K562 (cell line): ENCODE measurements around the gene CAPS. TPM values are rescaled to one million over a fixed set of nuclear protein-coding genes. Genes with fewer than 3 reads are reported as not detected.

ENCODE experiments used
- ATAC-seq: fragments of 200-7000 bp; cut with Tn5 transposase; 3 replicates; pipeline ENCODE4 v1.9.1; 2020; ENCODE audit warnings: moderate library complexity
- BruUV-seq: library from RNA; stranded (reverse); fragments of 400-500 nt; replicated peaks from 2 replicates; lab custom pipeline; 2021; lab: Mats Ljungman, UMichigan
- CTCF ChIA-PET: fragments of 300-600 bp; formaldehyde crosslinking; extraction: SDS; loops from one replicate; lab custom pipeline; 2021; ENCODE audit warnings: low intra/inter-chr PET ratio; lab: Yijun Ruan, JAX
- POLR2A ChIA-PET: fragments of 300-600, 350-650 bp; sonication (Branson Sonifier 250); formaldehyde crosslinking; extraction: SDS; loops from one replicate; lab custom pipeline; 2021; ENCODE audit warnings: antibody characterized with exemption, inconsistent platforms; lab: Yijun Ruan, JAX
- DNase-seq, 4 experiments: peaks; one replicate each; pipeline versions ENCODE4 v3.0.0 to v3.0.0-alpha.2; 2011 to 2018; ENCODE audit warnings: low spot score in 3 of 4, mixed read lengths in 3 of 4; ENCODE audit errors: extremely low read depth in 1 of 4
- FAIRE-seq: peaks from 2 replicates; lab custom pipeline; 2011; peaks lifted over from hg19 to GRCh38; lab: Jason Lieb, UNC
- H2AFZ ChIP-seq: 2 replicates; pipeline ENCODE4 v1.6.0; 2011; ENCODE audit warnings: low read depth, low read length, control low read depth, inconsistent platforms
- H3K27ac ChIP-seq: fragments of 200-600 bp; 3 replicates; pipeline ENCODE4 v1.8.0; 2011; ENCODE audit warnings: low read depth, mild to moderate bottlenecking, control low read depth, inconsistent platforms, low read length, moderate library complexity, mixed read lengths; ENCODE audit errors: extremely low read depth
- H3K27me3 ChIP-seq, 2 experiments: fragments of 300-600 bp in 1 of 2; 2 replicates in 1 of 2; 3 replicates in 1 of 2; pipeline versions ENCODE4 v1.6.0 to v1.8.0; 2011; ENCODE audit warnings: inconsistent platforms in 2 of 2, low read length in 2 of 2, mild to moderate bottlenecking in 1 of 2, mixed read lengths in 1 of 2, moderate library complexity in 1 of 2; ENCODE audit not compliant: control insufficient read depth in 2 of 2, insufficient read depth in 2 of 2
- H3K36me3 ChIP-seq: fragments of 300-600 bp; 3 replicates; pipeline ENCODE4 v1.8.0; 2011; ENCODE audit warnings: mild to moderate bottlenecking, low read length, inconsistent platforms; ENCODE audit not compliant: control insufficient read depth, insufficient read depth
- H3K4me1 ChIP-seq, 2 experiments: fragments of 200-600 bp in 1 of 2; replicated peaks in 1 of 2; 2 replicates in 1 of 2; 3 replicates in 1 of 2; pipeline versions ENCODE4 v1.5.1 to v1.8.0; 2011; ENCODE audit warnings: inconsistent platforms in 2 of 2, low read length in 2 of 2, mild to moderate bottlenecking in 1 of 2, mixed read lengths in 1 of 2, moderate library complexity in 1 of 2; ENCODE audit not compliant: control insufficient read depth in 2 of 2, insufficient read depth in 2 of 2
- H3K4me2 ChIP-seq: 2 replicates; pipeline ENCODE4 v1.6.1; 2011; ENCODE audit warnings: low read length, control low read depth, inconsistent platforms, mixed read lengths; ENCODE audit not compliant: insufficient read depth
- H3K4me3 ChIP-seq: fragments of 200-600 bp; sonication (generic), shearing (Covaris generic); 2 replicates; pipeline ENCODE4 v1.5.1; 2016; ENCODE audit warnings: control low read depth, inconsistent platforms
- H3K79me2 ChIP-seq: fragments of 200-600 bp; 3 replicates; pipeline ENCODE4 v1.8.0; 2011; ENCODE audit warnings: low read length, inconsistent platforms; ENCODE audit not compliant: control insufficient read depth, insufficient read depth
- H3K9ac ChIP-seq, 2 experiments: 2 replicates each; pipeline versions ENCODE4 v1.6.0 to v1.6.1; 2011; ENCODE audit warnings: low read depth in 2 of 2, low read length in 2 of 2, control low read depth in 1 of 2, inconsistent platforms in 1 of 2, mild to moderate bottlenecking in 1 of 2, mixed read lengths in 1 of 2; ENCODE audit not compliant: insufficient read depth in 1 of 2
- H3K9me1 ChIP-seq: one replicate; pipeline ENCODE4 v1.6.0; 2011; ENCODE audit warnings: inconsistent platforms, mild to moderate bottlenecking, low read length, moderate library complexity; ENCODE audit not compliant: control insufficient read depth, insufficient read depth
- H3K9me3 ChIP-seq: replicated peaks from 2 replicates; pipeline ENCODE4 v1.5.1; 2011; ENCODE audit warnings: low read depth, low read length, inconsistent platforms; ENCODE audit not compliant: control insufficient read depth, insufficient read depth
- H4K20me1 ChIP-seq: replicated peaks from 2 replicates; pipeline ENCODE4 v1.6.1; 2011; ENCODE audit warnings: low read length, inconsistent platforms, mixed read lengths; ENCODE audit not compliant: control insufficient read depth, insufficient read depth
- BRF2 ChIP-seq: IDR thresholded peaks from 3 replicates; pipeline ENCODE4 v1.6.1; 2011; ENCODE audit warnings: borderline replicate concordance, mild to moderate bottlenecking; ENCODE audit not compliant: insufficient read length, insufficient read depth
- C11orf30 ChIP-seq: fragments of 450-650 bp; IDR thresholded peaks from 2 replicates; pipeline ENCODE4 v1.6.1; 2016; ENCODE audit warnings: low read depth, mild to moderate bottlenecking
- CTBP1 ChIP-seq: fragments of 450-650 bp; IDR thresholded peaks from 2 replicates; pipeline ENCODE4 v1.6.1; 2016; ENCODE audit warnings: borderline replicate concordance
- DLX4 ChIP-seq: fragments of 250-450 bp; sonication (Bioruptor Pico); IDR thresholded peaks from 2 replicates; pipeline ENCODE4 v1.6.1; 2021; ENCODE audit warnings: mild to moderate bottlenecking
- HDGF ChIP-seq: fragments of 450-650 bp; IDR thresholded peaks from 2 replicates; pipeline ENCODE4 v1.6.1; 2016
- IRF1 ChIP-seq: sonication (generic); formaldehyde crosslinking; IDR thresholded peaks from 2 replicates; pipeline ENCODE4 v1.8.0; 2022; ENCODE audit warnings: missing genetic modification reagents, mild to moderate bottlenecking, borderline replicate concordance
- KLF13 ChIP-seq: fragments of 450-650 bp; IDR thresholded peaks from 2 replicates; pipeline ENCODE4 v1.6.1; 2016; ENCODE audit warnings: missing genetic modification characterization, low read depth, mild to moderate bottlenecking, missing compliant biosample characterization, moderate library complexity, borderline replicate concordance
- MIER1 ChIP-seq: fragments of 450-650 bp; IDR thresholded peaks from 2 replicates; pipeline ENCODE4 v1.6.1; 2016; ENCODE audit warnings: antibody characterized with exemption, mild to moderate bottlenecking, low read depth
- MXI1 ChIP-seq: IDR thresholded peaks from 2 replicates; pipeline ENCODE4 v1.6.1; 2011; ENCODE audit warnings: low read depth, mild to moderate bottlenecking, improper control_type of control experiment, low read length
- PHF8 ChIP-seq: fragments of 200-600 bp; sonication (generic); IDR thresholded peaks from 2 replicates; pipeline ENCODE4 v1.6.1; 2012; ENCODE audit warnings: mixed run types, mild to moderate bottlenecking, inconsistent platforms, low read length, moderate library complexity, borderline replicate concordance
- POLR3G ChIP-seq: IDR thresholded peaks from 2 replicates; pipeline ENCODE4 v1.6.1; 2011; ENCODE audit not compliant: insufficient read length, insufficient replicate concordance; ENCODE audit errors: extremely low read depth
- RB1 ChIP-seq: fragments of 450-650 bp; IDR thresholded peaks from 2 replicates; pipeline ENCODE4 v1.6.1; 2017; ENCODE audit warnings: low read depth, mild to moderate bottlenecking
- RBM17 ChIP-seq: fragments of 200-400 bp; formaldehyde crosslinking; IDR thresholded peaks from 2 replicates; pipeline ENCODE4 v1.6.1; 2017; ENCODE audit warnings: low read depth, mild to moderate bottlenecking, low read length, borderline replicate concordance
- STAG1 ChIP-seq: sonication (generic); formaldehyde crosslinking; IDR thresholded peaks from 2 replicates; pipeline ENCODE4 v1.5.0; 2020; ENCODE audit warnings: missing genetic modification reagents, borderline replicate concordance
- ZKSCAN3 ChIP-seq: fragments of 250-450 bp; sonication (Bioruptor Pico); IDR thresholded peaks from 2 replicates; pipeline ENCODE4 v1.4.0; 2020
- ZNF239 ChIP-seq: fragments of 250-450 bp; sonication (Bioruptor Pico); IDR thresholded peaks from 2 replicates; pipeline ENCODE4 v1.4.0; 2020; ENCODE audit warnings: mild to moderate bottlenecking
- ZNF347 ChIP-seq: fragments of 450-650 bp; formaldehyde crosslinking; IDR thresholded peaks from 2 replicates; pipeline ENCODE4 v1.4.0; 2020; ENCODE audit warnings: low read depth, mild to moderate bottlenecking, moderate library complexity
- WGBS: fragments of 100-300 bp; shearing (Covaris generic); methylation state at CpG from one replicate; pipeline ENCODE4 v1.1.6; 2016; ENCODE audit warnings: low coverage, mixed read lengths; ENCODE audit not compliant: insufficient coverage; ENCODE audit errors: missing lambda C conversion rate; 5-methylcytosine and 5-hydroxymethylcytosine counted together
- in situ Hi-C: fragments of 300-500 bp; cut with MboI; formaldehyde crosslinking; loops from 4 replicates; pipeline ENCODE4 v1.15.0; 2018; ENCODE audit warnings: inconsistent platforms, mixed read lengths
- intact Hi-C: fragments of 100-400 bp; cut with micrococcal nuclease; formaldehyde crosslinking; loops from 2 replicates; pipeline ENCODE4 v1.14.2; 2022
- polyA plus RNA-seq, 8 experiments: library from polyadenylated mRNA; depleted of rRNA in 4 of 8; stranded (reverse) in 5 of 8; unstranded in 3 of 8; fragments of >200 nt; fragmentation: Nextera tagmentation in 2 of 8; fragmentation: Illumina TruSeq in 1 of 8; extraction: Ambion mirVana in 2 of 8; extraction: Trizol in 1 of 8; gene quantifications; 2 replicates each; pipeline versions ENCODE4 v1.2.1 to v1.2.3, GENCODE V29; 2011 to 2014; ENCODE audit warnings: inconsistent platforms in 1 of 8, missing spikeins in 1 of 8
- total RNA-seq, 7 experiments: library from RNA; depleted of rRNA in 6 of 7; stranded (reverse); fragments of >200 nt in 6 of 7; fragmentation: Illumina TruSeq in 2 of 7; extraction: Trizol in 2 of 7; gene quantifications; 2 replicates each; pipeline versions ENCODE4 v1.2.1 to v1.2.3, GENCODE V29; 2011 to 2021; ENCODE audit warnings: low replicate concordance in 1 of 7

The CAPS gene
- total and polyA plus RNA-seq, 9 of the 15 experiments (the other 6 are each of a cell fraction or from before 2014, with no cell fraction given): 0.15 to 4.0 (median 0.91) TPM

GRCh38 chr19:5903624-5904351, 10.3 kb upstream of the CAPS start, which contains the start of gene NDUFA11 (continued):
- TF ChIP-seq DLX4 (CRISPR knock-in tag) (no peak), ZNF239 (CRISPR knock-in tag) (no peak), ZNF347 (CRISPR knock-in tag) (no peak)
- TF ChIP-seq, all 486 proteins: peak for 152

- Histone ChIP-seq H3K9me3 (no peaks in the 10 kb centered on the region), H3K36me3 (peaks cover 26% of the 10 kb centered on the region; the same call in 2 of the 3 replicates), H2AFZ (peak within 1 kb of the TSS; percentile 98), H4K20me1 (peaks cover 9% of the 10 kb centered on the region; the same call in 1 of the 2 replicates), H3K27ac (peak within 1 kb of the TSS; percentile 96), H3K4me3 (peak within 1 kb of the TSS; percentile 90), H3K4me2 (peak within 1 kb of the TSS; percentile 97), H3K4me1 (peaks cover 4 to 30% of the 10 kb centered on the region in 2 experiments; a peak in 4 of 5 replicates), H3K9ac (peak within 1 kb of the TSS; percentile 98 to 100), H3K79me2 (peaks cover 40% of the 10 kb centered on the region), H3K9me1 (no peaks in the 10 kb centered on the region), H3K27me3 (no peaks in the 10 kb centered on the region)
- intact Hi-C loops (loop anchor here (2.0 kb wide), 1 partner anchor 74 kb away; the partner anchor contains the start of gene RANBP3), in situ Hi-C loops (no loop called here)
- ChIA-PET POLR2A (interaction anchor here (0.6 to 3.1 kb wide), 12 partner anchors 9 to 213 kb away, joined by 3 to 28 read pairs (median 4); partner anchors contain the start of genes CATSPERD, DUS3L and LONP1), CTCF (no interaction called here)
- under 1% methylated on average over 51 of the region's 61 CpGs for WGBS
- DNase-seq (peak; percentile 98 to 100 (median 98)), ATAC-seq (peak; percentile 90), FAIRE-seq (peak; percentile 100)
- no TSS peak for BruUV-seq
- TF ChIP-seq MXI1 (no peak), PHF8 (peak; percentile 82), IRF1 (no peak), STAG1 (CRISPR knock-in tag) (no peak), KLF13 (tag) (peak; percentile 73), BRF2 (no peak), RB1 (peak; percentile 79; the same call in 1 of the 2 replicates), HDGF (peak; percentile 84), C11orf30 (no peak), ZKSCAN3 (no peak), CTBP1 (peak; percentile 62; the same call in 1 of the 2 replicates), RBM17 (no peak), MIER1 (no peak), POLR3G (no peak)
These were observed 9.5 kb upstream of the CAPS start, which contains the start of gene VMAC for GRCh38 chr19:5904352-5905113. VMAC (plus strand) TSS chr19:5904872; CDS start chr19:5904891, 19 bp downstream.
